ENCODE data around the gene CLDN18.

CLDN18 gene

GRCh38 chr3:138007898-138008297, 2.1 kb upstream of the CLDN18 start:
- no peak overlapping the region for H3K9ac ChIP-seq
- no peak overlapping the region for H3K4me3 ChIP-seq (ENCODE audit: low read depth, low read length)
- TF ChIP-seq CTCF (IDR thresholded peaks at IDR 0.05) = no peak
- no peak overlapping the region for H3K4me2 ChIP-seq (ENCODE audit: low read length)
- no peak overlapping the region for H3K27ac ChIP-seq
- no peak overlapping the region for H2AFZ ChIP-seq
- H3K4me1 ChIP-seq = no peaks in the 10 kb centered on the region
- no peaks in the 10 kb centered on the region for H3K36me3 ChIP-seq (ENCODE audit: control insufficient read depth, insufficient read depth, low read length)
- H3K9me3 ChIP-seq (ENCODE audit: control insufficient read depth, low read length) = no peaks in the 10 kb centered on the region
- H3K79me2 ChIP-seq = no peaks in the 10 kb centered on the region
- H3K27me3 ChIP-seq (ENCODE audit: control insufficient read depth, insufficient read depth, low read length) = no peaks in the 10 kb centered on the region

- Histone ChIP-seq H3K4me1 (no peaks in the 10 kb centered on the region), H3K27me3 (ENCODE audit: control insufficient read depth, insufficient read depth, low read length) (no peaks in the 10 kb centered on the region), H3K4me3 (ENCODE audit: low read depth, low read length) (no peak overlapping the region), H2AFZ (no peak overlapping the region), H3K4me2 (ENCODE audit: low read length) (no peak overlapping the region), H3K27ac (no peak overlapping the region), H3K9ac (no peak overlapping the region), H3K9me3 (ENCODE audit: control insufficient read depth, low read length) (no peaks in the 10 kb centered on the region), H3K79me2 (no peaks in the 10 kb centered on the region), H3K36me3 (ENCODE audit: control insufficient read depth, insufficient read depth, low read length) (no peaks in the 10 kb centered on the region)
- no peak for TF ChIP-seq CTCF (IDR thresholded peaks at IDR 0.05)
Observed at GRCh38 chr3:138010273-138010590, 267 bp downstream of the CLDN18 start.

GRCh38 chr3:138011722-138012121, 1.8 kb downstream of the CLDN18 start:
- Histone ChIP-seq H3K79me2 (no peaks in the 10 kb centered on the region), H3K4me2 (ENCODE audit: low read length) (no peak overlapping the region), H3K4me3 (ENCODE audit: low read depth, low read length) (no peak overlapping the region), H2AFZ (no peak overlapping the region), H3K36me3 (ENCODE audit: control insufficient read depth, insufficient read depth, low read length) (no peaks in the 10 kb centered on the region), H3K9me3 (ENCODE audit: control insufficient read depth, low read length) (no peaks in the 10 kb centered on the region), H3K4me1 (no peaks in the 10 kb centered on the region), H3K9ac (no peak overlapping the region), H3K27me3 (ENCODE audit: control insufficient read depth, insufficient read depth, low read length) (no peaks in the 10 kb centered on the region), H3K27ac (no peak overlapping the region)
- TF ChIP-seq CTCF (IDR thresholded peaks at IDR 0.05) = no peak

- no peaks in the 10 kb centered on the region for H3K9me3 ChIP-seq (ENCODE audit: control insufficient read depth, low read length)
- no peak overlapping the region for H3K27ac ChIP-seq
- H3K9ac ChIP-seq = no peak overlapping the region
- no peak overlapping the region for H3K4me3 ChIP-seq (ENCODE audit: low read depth, low read length)
- no peak overlapping the region for H3K4me2 ChIP-seq (ENCODE audit: low read length)
- H3K79me2 ChIP-seq = no peaks in the 10 kb centered on the region
- H3K36me3 ChIP-seq (ENCODE audit: control insufficient read depth, insufficient read depth, low read length) = no peaks in the 10 kb centered on the region
- no peaks in the 10 kb centered on the region for H3K27me3 ChIP-seq (ENCODE audit: control insufficient read depth, insufficient read depth, low read length)
- H2AFZ ChIP-seq = no peak overlapping the region
- TF ChIP-seq CTCF (IDR thresholded peaks at IDR 0.05) = no peak
- H3K4me1 ChIP-seq = no peaks in the 10 kb centered on the region
Observed at GRCh38 chr3:138012526-138012925, 2.6 kb downstream of the CLDN18 start.

GRCh38 chr3:138016065-138016464, 6.1 kb downstream of the CLDN18 start:
- H2AFZ ChIP-seq = no peak overlapping the region
- H3K27me3 ChIP-seq (ENCODE audit: control insufficient read depth, insufficient read depth, low read length) = no peaks in the 10 kb centered on the region

More at GRCh38 chr3:138016065-138016464, 6.1 kb downstream of the CLDN18 start:
- H3K27ac ChIP-seq = no peak overlapping the region
- no peaks in the 10 kb centered on the region for H3K4me1 ChIP-seq
- H3K36me3 ChIP-seq (ENCODE audit: control insufficient read depth, insufficient read depth, low read length) = no peaks in the 10 kb centered on the region
- H3K4me3 ChIP-seq (ENCODE audit: low read depth, low read length) = no peak overlapping the region
- no peak for TF ChIP-seq CTCF (IDR thresholded peaks at IDR 0.05)
- no peak overlapping the region for H3K4me2 ChIP-seq (ENCODE audit: low read length)
- no peaks in the 10 kb centered on the region for H3K9me3 ChIP-seq (ENCODE audit: control insufficient read depth, low read length)
- no peak overlapping the region for H3K9ac ChIP-seq
- no peaks in the 10 kb centered on the region for H3K79me2 ChIP-seq
